DND-41 (cell line): Measurements from ENCODE around the gene STRA8.

ENCODE experiments used
- ATAC-seq: fragments of 200-7000 bp; cut with Tn5 transposase; 3 replicates; pipeline ENCODE4 v1.9.1; 2021; ENCODE audit warnings: low read depth; ENCODE audit not compliant: insufficient read depth
- DNase-seq: peaks from one replicate; pipeline ENCODE4 v3.0.0-alpha.2; 2020
- H2AFZ ChIP-seq: 2 replicates; pipeline ENCODE4 v1.6.0; 2012; ENCODE audit warnings: low read depth, low read length
- H3K27ac ChIP-seq: 2 replicates; pipeline ENCODE4 v1.5.1; 2012; ENCODE audit warnings: low read length, inconsistent platforms
- H3K27me3 ChIP-seq: fragments of 200-600 bp; sonication (generic); 2 replicates; pipeline ENCODE4 v1.6.0; 2012; ENCODE audit warnings: low read length, mild to moderate bottlenecking, inconsistent platforms; ENCODE audit not compliant: insufficient read depth, poor library complexity
- H3K36me3 ChIP-seq: 2 replicates; pipeline ENCODE4 v1.5.1; 2012; ENCODE audit warnings: low read length, inconsistent platforms; ENCODE audit not compliant: insufficient read depth
- H3K4me1 ChIP-seq: 2 replicates; pipeline ENCODE4 v1.5.1; 2012; ENCODE audit warnings: mild to moderate bottlenecking, low read length; ENCODE audit not compliant: insufficient read depth
- H3K4me2 ChIP-seq: 2 replicates; pipeline ENCODE4 v1.6.0; 2012; ENCODE audit warnings: mild to moderate bottlenecking, moderate library complexity, low read length, inconsistent platforms; ENCODE audit not compliant: insufficient read depth
- H3K4me3 ChIP-seq, 2 experiments: fragments of 200-600 bp in 1 of 2; shearing (Covaris generic) in 1 of 2; 2 replicates each; pipeline ENCODE4 v1.5.1; 2012 to 2016; ENCODE audit warnings: inconsistent platforms in 2 of 2, low read length in 2 of 2, mild to moderate bottlenecking in 2 of 2, low read depth in 1 of 2, moderate library complexity in 1 of 2
- H3K79me2 ChIP-seq: 2 replicates; pipeline ENCODE4 v1.6.0; 2012; ENCODE audit warnings: low read length, inconsistent platforms; ENCODE audit not compliant: insufficient read depth
- H3K9ac ChIP-seq: 2 replicates; pipeline ENCODE4 v1.6.0; 2012; ENCODE audit warnings: low read depth, mild to moderate bottlenecking, inconsistent platforms, low read length, moderate library complexity
- H3K9me3 ChIP-seq: 2 replicates; pipeline ENCODE4 v1.5.1; 2012; ENCODE audit warnings: low read length, moderate library complexity, mild to moderate bottlenecking, inconsistent platforms; ENCODE audit not compliant: insufficient read depth, severe bottlenecking
- H4K20me1 ChIP-seq: 2 replicates; pipeline ENCODE4 v1.6.0; 2012; ENCODE audit warnings: low read length; ENCODE audit not compliant: insufficient read depth
- CTCF ChIP-seq: IDR thresholded peaks from 2 replicates; pipeline ENCODE4 v1.5.1; 2012; ENCODE audit warnings: borderline replicate concordance, low read length, moderate library complexity, mild to moderate bottlenecking; ENCODE audit not compliant: poor library complexity, severe bottlenecking; ENCODE audit errors: extremely low read depth
- EZH2 ChIP-seq: IDR thresholded peaks from 3 replicates; pipeline ENCODE4 v1.6.1; 2012; ENCODE audit warnings: borderline replicate concordance, low read depth, mild to moderate bottlenecking, moderate library complexity, low read length, inconsistent platforms; ENCODE audit not compliant: severe bottlenecking

The STRA8 gene

GRCh38 chr7:135245226-135246190 is 11.9 kb downstream of the STRA8 start:
- Histone ChIP-seq H3K36me3 (no peaks in the 10 kb centered on the region), H4K20me1 (no peaks in the 10 kb centered on the region), H3K4me3 (no peak overlapping the region), H3K27ac (no peak overlapping the region), H3K4me1 (no peaks in the 10 kb centered on the region), H3K9ac (no peak overlapping the region), H2AFZ (no peak overlapping the region), H3K27me3 (peaks cover 6% of the 10 kb centered on the region), H3K4me2 (no peak overlapping the region), H3K79me2 (no peaks in the 10 kb centered on the region), H3K9me3 (no peaks in the 10 kb centered on the region)
- no peak for ATAC-seq
- no peak for DNase-seq
- TF ChIP-seq CTCF (no peak), EZH2 (no peak)

- H3K4me2 ChIP-seq = no peak overlapping the region
- ATAC-seq (no peak), DNase-seq (no peak)
- H2AFZ ChIP-seq = no peak overlapping the region
- H3K27ac ChIP-seq = no peak overlapping the region
- peaks cover 3% of the 10 kb centered on the region for H3K27me3 ChIP-seq
- H3K9ac ChIP-seq = no peak overlapping the region
- H4K20me1 ChIP-seq = no peaks in the 10 kb centered on the region
- no peak overlapping the region for H3K4me3 ChIP-seq
- no peaks in the 10 kb centered on the region for H3K4me1 ChIP-seq
- TF ChIP-seq EZH2 (no peak), CTCF (no peak)
- H3K79me2 ChIP-seq = no peaks in the 10 kb centered on the region
- H3K36me3 ChIP-seq = no peaks in the 10 kb centered on the region
- no peaks in the 10 kb centered on the region for H3K9me3 ChIP-seq
These were observed 12.7 kb downstream of the STRA8 start for GRCh38 chr7:135246191-135246825.

- H3K4me3 ChIP-seq = no peak overlapping the region
- ATAC-seq (no peak), DNase-seq (no peak)
- no peaks in the 10 kb centered on the region for H4K20me1 ChIP-seq
- H3K79me2 ChIP-seq = no peaks in the 10 kb centered on the region
- no peaks in the 10 kb centered on the region for H3K9me3 ChIP-seq
- no peak for TF ChIP-seq CTCF
- TF ChIP-seq EZH2 = no peak
- no peak overlapping the region for H3K27ac ChIP-seq
- H3K27me3 ChIP-seq = peaks cover 3% of the 10 kb centered on the region
- H2AFZ ChIP-seq = no peak overlapping the region
- H3K4me1 ChIP-seq = no peaks in the 10 kb centered on the region
- H3K36me3 ChIP-seq = no peaks in the 10 kb centered on the region
- H3K9ac ChIP-seq = no peak overlapping the region
- no peak overlapping the region for H3K4me2 ChIP-seq
These were observed 14.3 kb downstream of the STRA8 start for GRCh38 chr7:135247746-135248471.
